PFSK-1 (cell line): ENCODE results near the gene FKBP10. TPM values are rescaled to one million over a fixed set of nuclear protein-coding genes. Genes with fewer than 3 reads are reported as not detected.

Experiments used
- FOXP2 ChIP-seq: optimal IDR thresholded peaks from 2 replicates; pipeline ENCODE3; 2011; ENCODE audit warnings: borderline replicate concordance, control low read depth, inconsistent platforms; ENCODE audit not compliant: insufficient read depth; ENCODE audit errors: extremely low read length, extremely low read depth
- POLR2AphosphoS5 ChIP-seq: IDR thresholded peaks from 2 replicates; pipeline ENCODE4 v1.6.1; 2012; ENCODE audit warnings: low read depth, mild to moderate bottlenecking, control low read depth, low read length, moderate library complexity
- SIN3A ChIP-seq: IDR thresholded peaks from 2 replicates; pipeline ENCODE4 v1.6.1; 2012; ENCODE audit warnings: mild to moderate bottlenecking, low read length, moderate library complexity, borderline replicate concordance; ENCODE audit not compliant: insufficient read depth
- TAF1 ChIP-seq: IDR thresholded peaks from 2 replicates; pipeline ENCODE4 v1.6.1; 2012; ENCODE audit warnings: low read length, control low read depth, borderline replicate concordance; ENCODE audit not compliant: insufficient read depth
- polyA plus RNA-seq: library from polyadenylated mRNA; unstranded; fragments of >200 nt; gene quantifications from one replicate; pipeline ENCODE4 v1.2.1, GENCODE V29; 2012; ENCODE audit warnings: low read depth, missing spikeins; ENCODE audit not compliant: insufficient read length
- TF ChIP-seq, protein P1 (sequence below), 2 experiments: IDR thresholded peaks; 2 replicates each; pipeline versions ENCODE4 v1.6.1 to v1.8.0; 2011 to 2012; ENCODE audit warnings: low read depth in 2 of 2, low read length in 2 of 2, control low read depth in 1 of 2, inconsistent platforms in 1 of 2, mild to moderate bottlenecking in 1 of 2, moderate library complexity in 1 of 2; ENCODE audit not compliant: insufficient read depth in 1 of 2

Gene FKBP10
- polyA plus RNA-seq = 782 TPM

DNA sequence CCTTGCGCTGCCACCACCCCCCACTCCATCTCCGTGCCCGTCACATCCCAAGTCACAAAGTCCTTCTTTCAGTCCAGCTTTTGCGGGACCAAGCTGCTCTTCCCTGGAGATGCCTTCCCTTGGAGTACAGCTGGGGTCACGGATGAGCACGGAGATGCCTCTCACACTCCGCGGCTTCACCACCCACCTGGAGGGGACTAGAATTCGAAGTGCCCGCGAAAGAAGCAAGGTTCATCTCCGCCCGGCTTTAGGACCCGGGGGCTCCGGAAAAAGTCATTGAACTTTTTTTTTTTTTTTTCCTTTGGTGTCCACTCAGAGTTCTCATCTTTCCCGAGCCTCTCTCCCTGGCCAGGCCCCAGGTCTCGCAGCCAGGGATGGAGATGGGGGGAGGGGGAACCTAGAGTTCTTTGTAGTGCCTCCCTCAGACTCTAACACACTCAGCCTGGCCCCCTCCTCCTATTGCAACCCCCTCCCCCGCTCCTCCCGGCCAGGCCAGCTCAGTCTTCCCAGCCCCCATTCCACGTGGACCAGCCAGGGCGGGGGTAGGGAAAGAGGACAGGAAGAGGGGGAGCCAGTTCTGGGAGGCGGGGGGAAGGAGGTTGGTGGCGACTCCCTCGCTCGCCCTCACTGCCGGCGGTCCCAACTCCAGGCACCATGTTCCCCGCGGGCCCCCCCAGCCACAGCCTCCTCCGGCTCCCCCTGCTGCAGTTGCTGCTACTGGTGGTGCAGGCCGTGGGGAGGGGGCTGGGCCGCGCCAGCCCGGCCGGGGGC lies at the start of gene FKBP10:
Gene FKBP10, plus strand, starts transcription at position 624 of the 771 bp plus-strand sequence. Its CDS starts 31 bp downstream, at position 655.
- peak; percentile 80; the same call in 1 of the 2 replicates for TF ChIP-seq TAF1
- peak; percentile 44 for TF ChIP-seq FOXP2
- TF ChIP-seq SIN3A = peak; percentile 12; the same call in 1 of the 2 replicates
- TF ChIP-seq POLR2AphosphoS5 = peak; percentile 83
- TF ChIP-seq, protein P1, sequence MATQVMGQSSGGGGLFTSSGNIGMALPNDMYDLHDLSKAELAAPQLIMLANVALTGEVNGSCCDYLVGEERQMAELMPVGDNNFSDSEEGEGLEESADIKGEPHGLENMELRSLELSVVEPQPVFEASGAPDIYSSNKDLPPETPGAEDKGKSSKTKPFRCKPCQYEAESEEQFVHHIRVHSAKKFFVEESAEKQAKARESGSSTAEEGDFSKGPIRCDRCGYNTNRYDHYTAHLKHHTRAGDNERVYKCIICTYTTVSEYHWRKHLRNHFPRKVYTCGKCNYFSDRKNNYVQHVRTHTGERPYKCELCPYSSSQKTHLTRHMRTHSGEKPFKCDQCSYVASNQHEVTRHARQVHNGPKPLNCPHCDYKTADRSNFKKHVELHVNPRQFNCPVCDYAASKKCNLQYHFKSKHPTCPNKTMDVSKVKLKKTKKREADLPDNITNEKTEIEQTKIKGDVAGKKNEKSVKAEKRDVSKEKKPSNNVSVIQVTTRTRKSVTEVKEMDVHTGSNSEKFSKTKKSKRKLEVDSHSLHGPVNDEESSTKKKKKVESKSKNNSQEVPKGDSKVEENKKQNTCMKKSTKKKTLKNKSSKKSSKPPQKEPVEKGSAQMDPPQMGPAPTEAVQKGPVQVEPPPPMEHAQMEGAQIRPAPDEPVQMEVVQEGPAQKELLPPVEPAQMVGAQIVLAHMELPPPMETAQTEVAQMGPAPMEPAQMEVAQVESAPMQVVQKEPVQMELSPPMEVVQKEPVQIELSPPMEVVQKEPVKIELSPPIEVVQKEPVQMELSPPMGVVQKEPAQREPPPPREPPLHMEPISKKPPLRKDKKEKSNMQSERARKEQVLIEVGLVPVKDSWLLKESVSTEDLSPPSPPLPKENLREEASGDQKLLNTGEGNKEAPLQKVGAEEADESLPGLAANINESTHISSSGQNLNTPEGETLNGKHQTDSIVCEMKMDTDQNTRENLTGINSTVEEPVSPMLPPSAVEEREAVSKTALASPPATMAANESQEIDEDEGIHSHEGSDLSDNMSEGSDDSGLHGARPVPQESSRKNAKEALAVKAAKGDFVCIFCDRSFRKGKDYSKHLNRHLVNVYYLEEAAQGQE (IDR thresholded peaks at IDR 0.05; ENCODE audit: insufficient read depth in 1 of 2, low read depth in 2 of 2, low read length in 2 of 2) = 0 out of 4 replicates have a peak, but pooled peaks have one; percentile 5

DNA sequence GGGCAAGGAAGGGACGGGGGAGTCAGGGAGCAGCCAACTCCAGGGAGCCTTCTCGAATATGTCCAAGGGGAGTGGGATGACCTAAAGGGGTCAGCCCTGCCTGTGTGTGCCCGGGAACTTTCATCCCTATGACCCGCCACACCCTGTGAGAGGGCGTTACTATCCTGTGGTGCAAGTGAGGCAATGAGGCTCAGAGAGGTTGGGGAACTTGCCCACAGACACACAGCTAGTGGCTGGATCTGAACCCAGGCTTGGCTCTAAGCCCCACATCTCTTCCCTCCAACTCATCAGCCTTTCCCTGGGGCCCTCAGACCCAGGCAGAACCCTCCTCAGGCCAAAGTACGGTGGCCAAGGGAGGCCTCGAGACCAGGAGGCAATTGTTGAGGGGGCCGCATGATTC lies 49.5 kb upstream of the FKBP10 start:
- TF ChIP-seq, protein P1 (IDR thresholded peaks at IDR 0.05; ENCODE audit: insufficient read depth in 1 of 2, low read depth in 2 of 2, low read length in 2 of 2) = no peak
- TF ChIP-seq FOXP2 = no peak
- TF ChIP-seq SIN3A = no peak

DNA sequence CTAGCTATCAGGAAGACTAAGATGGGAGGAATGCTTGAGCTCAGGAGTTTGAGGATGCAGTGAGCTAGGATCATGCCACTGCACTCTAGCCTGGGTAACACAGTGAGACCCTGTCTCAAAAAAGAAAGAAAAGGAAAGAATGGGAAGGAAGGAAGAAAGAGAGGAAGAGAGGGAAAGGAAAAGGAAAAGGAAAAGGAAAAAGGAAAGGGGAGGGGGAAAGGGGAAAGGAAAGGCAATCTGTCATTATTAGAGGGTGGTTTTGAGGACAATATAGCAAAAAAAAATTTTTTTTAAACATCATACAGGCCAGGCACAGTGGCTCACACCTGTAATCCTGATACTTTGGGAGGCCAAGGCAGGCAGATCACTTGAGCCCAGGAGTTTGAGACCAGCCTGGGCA lies 46.7 kb upstream of the FKBP10 start:
- TF ChIP-seq, protein P1 (IDR thresholded peaks at IDR 0.05; ENCODE audit: insufficient read depth in 1 of 2, low read depth in 2 of 2, low read length in 2 of 2) = no peak
- TF ChIP-seq SIN3A (no peak), POLR2AphosphoS5 (no peak), FOXP2 (no peak), TAF1 (no peak)

- TF ChIP-seq POLR2AphosphoS5 = no peak
- no peak for TF ChIP-seq FOXP2
- no peak for TF ChIP-seq SIN3A
- no peak for TF ChIP-seq TAF1
- TF ChIP-seq, protein P1 (IDR thresholded peaks at IDR 0.05; ENCODE audit: insufficient read depth in 1 of 2, low read depth in 2 of 2, low read length in 2 of 2) = no peak
Observed at GRCh38 chr17:41767324-41768042, 45.3 kb upstream of the FKBP10 start.
